Fibroblast of upper back skin (primary cell): Measurements from ENCODE around the gene TTC21A.

ENCODE experiments used
- DNase-seq: peaks from one replicate; pipeline ENCODE4 v3.0.0-alpha.2; 2013

The TTC21A gene

DNA sequence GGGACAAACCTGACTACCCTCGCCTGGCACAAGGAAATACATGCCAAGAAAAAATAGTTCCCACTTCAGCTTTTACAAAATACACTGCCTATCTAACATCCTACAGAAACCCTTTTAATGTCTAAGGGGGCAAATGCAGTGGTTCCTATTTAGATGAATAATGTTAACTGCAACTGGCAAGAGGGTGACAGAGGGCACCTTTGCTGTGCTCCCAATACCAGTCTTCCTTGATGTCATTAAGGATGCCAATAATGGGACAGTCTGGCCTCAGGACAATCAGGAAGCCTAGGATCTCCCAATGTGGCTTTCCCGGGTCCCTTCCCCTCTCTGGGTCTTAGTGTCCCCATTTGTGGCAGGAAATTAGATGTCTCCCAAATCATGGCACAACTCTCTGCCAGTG, 32.0 kb downstream of the TTC21A start:
- no peak for DNase-seq

DNA sequence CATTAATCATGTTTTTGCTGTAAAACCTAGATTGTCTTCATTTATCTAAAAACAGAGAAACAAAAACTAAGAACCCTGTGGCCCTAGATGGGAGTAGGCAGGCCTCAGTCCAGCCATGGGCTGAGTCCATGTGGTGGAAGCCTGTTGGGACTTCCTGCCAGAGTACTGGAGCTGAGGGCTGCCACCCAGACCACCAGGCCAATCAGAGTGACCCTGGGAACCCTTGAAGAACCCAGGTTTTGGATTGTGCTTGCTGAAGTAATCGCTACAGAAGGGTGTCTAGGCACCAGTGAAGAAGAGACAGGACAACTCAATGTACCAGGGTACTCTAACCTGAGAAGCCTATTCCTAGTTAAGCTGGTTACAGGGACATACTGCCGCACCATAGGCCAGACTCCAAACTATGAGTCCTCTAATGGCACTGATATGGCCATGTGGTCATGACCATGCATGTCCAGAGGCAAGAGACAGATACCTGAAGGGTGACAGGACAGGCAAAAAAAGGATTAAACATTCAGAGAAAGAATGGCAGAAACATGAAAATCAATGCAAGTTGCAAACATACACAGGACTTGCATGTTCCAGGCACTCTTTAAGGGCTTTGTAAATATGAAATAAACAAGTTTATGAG, 33.0 kb downstream of the TTC21A start:
- no peak for DNase-seq

DNA sequence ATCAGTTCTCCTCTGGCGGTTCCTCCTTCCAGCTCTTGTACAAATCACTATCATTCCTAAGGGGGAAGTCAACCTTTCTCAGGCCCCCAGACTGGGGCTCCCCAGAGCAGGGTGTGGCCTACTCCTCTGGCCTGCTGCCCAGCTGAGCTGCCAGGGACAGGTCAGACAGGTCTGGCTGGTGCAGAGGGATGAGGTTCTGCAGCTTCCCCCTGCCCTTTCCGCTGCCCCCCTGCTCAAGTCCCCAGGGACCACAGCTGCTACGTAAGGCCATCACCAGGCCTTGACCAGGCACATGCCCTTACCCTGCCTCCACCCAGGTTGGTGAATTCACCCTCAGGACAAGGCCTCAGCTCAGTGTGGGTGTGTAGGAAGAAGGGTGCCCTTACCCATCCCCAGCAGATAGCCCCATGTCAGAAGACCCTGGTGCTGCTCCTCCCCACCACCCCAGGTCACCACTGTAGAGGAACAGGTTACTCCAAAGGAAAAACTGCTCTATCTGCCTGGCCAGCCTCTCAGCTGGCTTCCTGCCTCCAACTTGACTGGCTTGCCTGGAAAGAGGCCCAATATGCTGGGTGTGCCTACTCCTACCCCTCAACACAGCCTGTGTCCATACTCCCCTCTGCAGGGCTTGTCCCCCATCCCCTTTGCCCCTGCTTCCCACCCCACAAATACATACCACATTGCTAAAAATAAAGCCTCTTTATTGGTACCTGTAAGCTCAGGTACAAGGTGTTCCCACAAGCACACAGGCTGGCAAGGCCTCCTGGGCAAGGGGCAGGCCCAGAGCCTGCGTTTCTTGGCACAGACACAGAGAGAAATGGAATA, 33.9 kb downstream of the TTC21A start:
- DNase-seq, result peak; percentile 50

DNA sequence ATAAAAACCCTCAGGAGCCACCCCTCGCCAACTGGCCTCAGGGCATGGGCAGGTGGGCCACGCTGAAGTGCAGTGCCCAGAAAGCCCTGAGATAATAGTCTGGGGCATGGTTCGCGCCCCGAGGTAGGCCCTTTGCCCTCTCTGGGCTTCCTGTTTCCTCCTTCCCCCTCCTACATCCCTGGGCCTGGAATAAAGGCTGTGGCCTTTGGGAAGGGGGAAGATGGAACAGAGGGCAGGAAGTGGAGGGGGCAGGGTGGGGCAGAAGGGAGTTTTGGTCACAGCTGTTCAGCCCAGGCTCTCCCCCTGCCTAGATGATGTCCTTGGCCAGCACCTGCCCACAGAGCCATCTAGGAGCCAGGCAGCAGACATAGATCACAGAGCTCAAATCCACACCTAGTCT, 34.6 kb downstream of the TTC21A start:
- no peak for DNase-seq

DNA sequence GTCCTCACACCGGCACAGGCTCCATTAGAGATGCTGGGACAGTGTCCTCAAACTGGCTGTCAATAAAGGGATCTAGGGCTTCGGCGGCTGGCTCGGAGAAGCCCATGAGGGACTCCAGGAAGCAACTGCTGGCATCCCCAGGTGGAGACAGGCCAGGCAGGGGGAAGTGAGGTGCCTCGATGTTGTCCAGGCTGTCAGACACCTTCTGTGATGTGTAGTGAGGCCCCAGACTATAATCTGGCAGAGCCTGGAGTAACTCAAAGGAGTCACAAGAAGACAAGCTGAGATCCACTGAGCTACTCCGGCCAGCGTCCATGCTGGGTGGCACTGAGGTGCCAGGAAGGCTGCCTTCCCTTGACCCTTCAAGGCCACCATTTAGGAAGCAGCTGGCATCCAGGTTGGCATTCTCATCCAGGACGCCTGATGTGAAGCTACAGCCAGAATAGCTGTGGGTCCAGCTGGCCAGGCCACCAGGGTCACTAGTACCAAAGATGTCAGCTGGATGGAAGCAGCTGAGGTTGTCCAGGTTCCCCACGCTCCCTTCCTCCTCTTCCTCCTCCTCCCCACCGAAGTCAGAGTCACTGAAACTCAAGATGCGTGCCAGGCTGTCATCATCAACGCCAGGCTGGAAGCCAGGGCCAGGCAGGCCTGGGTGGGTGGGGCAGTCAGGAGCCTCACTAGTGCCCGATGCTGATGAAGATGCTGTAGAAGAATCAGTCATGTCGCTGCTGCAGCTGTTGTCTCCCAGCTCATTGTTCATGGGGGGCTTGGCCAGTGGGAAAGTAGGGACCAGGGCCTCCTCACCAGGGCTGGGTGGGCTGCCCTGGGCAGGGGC, 35.8 kb downstream of the TTC21A start:
- no peak for DNase-seq

DNA sequence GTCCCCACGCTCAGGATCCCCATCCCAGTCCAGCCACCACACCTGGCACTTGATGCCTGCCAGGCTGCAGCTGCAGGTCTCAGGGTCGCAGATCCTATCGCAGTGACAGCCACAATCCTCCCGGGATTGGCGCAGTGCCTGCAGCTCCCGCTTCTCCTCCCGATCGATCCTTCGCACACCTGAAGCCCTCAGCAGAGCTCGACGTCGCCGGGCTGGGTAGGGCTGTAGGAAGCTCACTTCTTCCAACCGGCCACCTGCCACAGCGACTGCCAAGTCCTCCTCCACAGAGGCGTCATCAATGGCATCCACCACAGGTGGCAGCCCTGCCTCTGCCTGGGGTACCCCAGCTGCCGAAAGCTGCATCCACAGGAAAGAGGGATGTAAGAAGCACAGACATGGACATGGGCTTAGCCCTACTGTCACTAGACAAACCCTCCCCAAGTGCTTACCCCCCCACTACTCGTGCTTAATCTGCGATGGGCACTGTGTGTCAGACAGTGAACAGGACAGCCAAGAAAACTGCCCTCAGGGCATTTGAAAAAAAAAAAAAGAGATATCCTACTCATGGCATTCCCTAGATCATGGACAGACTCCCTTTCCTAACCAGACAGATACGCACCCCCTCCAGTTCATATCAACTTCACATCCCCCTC, 36.7 kb downstream of the TTC21A start:
- no peak for DNase-seq

DNA sequence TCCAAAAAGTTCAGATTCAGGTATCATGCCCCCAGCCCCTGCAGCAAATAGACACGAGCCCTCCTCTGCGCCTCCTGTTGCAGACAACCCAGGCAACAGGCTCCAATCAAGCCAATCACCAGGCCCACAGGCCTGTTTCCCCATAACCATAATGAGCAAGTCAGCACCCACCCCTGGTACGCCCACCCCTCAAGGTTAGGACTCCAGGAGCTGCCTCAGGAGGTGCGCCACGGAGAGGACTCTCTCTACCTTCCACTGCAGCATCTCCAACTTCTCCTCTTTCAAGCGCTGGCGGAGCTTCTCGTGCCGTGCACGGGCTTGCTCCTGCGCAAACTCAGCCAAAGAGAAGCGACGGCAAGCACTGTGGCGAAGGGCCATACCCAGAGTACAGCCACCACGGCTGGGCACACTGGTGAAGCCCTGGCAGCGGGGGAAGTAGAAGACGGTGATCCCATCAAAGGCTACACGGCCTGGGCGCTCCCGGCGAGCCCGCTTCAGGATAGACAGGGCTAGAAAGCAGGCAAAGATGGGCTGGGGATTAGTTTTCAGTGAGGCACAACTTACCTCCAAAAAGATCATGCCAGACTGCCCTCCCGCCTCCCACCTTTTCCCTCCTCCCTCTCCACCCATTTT, 37.4 kb downstream of the TTC21A start:
- DNase-seq, result no peak

DNA sequence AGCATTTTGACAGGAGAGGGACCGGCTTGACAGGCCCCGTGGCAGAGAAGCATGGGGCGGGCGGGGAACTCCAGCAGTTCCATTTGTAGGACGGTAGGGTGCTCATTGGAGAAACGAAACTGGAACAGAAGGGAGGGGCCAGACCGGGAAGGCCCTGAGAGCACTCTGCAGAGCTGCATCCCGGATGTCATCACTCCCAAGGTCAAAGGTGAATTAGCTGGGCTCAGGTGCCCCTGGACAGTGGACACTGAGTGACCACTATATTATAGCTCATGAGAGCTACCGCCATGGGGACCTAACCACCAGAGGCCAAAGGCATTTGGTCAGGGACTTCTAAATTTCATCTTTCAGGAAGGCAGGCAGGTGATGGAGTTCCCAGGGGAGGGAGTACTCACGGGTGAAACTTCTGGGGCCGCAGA, 38.6 kb downstream of the TTC21A start:
- DNase-seq, result no peak

DNA sequence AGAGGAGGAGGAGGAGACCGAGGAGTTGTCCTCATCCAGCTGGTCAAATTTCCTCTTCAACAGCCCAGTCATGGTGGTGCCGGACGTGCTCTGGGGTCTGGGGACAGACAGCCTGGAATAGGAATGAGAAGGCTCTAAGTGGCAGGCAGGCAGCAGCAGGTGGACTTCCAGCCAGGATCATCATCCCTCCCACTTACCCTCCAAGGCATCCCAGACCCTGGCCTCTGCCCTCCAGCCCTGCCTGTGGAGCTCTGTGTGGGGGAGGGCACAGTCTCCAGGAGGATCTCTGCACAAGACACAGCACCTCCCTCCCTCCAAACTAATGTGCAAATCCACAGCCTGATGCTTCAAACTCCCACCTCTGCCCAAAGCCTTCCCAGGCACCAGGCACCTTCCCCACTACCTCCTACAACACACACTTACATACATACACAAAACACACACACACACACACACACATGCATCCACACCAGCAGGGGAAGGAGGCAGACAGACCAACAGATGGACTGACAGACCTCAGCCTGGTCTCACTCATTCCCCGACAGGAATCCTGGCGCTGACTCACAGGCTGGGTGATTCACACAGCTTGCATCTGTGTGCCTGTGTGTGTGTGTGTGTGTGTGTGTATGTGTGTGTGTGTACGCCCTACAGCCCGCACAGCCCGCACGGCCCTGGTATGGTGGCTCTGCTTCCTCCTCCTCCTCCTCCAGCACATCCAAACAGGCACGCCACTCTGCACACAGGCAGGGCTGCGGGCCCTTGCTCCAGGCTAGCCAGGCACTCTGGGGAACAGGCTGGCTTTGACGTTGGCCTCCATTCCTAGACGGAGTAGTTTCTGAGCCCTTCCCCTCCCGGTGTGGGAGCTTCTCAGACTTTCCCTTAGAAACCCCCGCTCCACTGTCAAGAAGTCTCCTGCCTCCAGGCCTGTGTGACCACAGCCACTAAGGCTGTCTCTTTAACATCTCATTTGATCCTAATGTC, 39.4 kb downstream of the TTC21A start:
- peak; percentile 99 for DNase-seq

DNA sequence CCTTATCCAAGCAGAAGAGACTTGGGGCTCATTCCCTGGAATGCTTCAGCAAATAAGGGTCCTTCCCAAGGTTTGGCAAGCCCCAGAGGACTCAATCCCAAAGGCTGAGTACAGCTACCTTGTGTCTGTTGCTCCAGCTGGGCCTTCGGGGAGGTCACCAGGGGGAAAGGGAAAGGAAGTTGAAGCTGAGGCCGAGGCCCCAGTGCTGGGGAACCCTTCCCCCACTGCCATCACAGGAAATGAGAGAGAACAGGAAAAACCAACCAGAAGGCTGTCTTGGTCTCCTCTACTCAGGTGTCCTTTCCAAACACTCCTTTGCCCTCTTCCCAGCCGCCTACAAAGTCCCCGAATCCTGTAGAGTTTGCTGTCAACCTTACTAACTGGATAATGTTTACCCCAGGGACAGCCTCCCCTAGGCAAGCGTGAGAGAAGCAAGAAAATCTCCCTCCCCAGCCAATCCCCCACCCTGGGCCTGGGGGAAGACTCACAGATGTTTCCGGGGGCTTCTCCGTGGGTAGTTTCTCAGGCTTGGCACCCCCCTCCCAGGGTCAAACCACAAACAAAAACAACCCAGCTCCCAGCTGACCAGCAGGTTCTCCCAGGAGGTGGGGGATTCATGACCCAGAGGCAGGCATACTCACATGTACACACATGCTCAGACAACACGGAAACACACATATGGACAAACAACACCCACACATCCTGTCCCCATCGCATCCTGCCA, 40.4 kb downstream of the TTC21A start:
- DNase-seq, result peak; percentile 74

DNA sequence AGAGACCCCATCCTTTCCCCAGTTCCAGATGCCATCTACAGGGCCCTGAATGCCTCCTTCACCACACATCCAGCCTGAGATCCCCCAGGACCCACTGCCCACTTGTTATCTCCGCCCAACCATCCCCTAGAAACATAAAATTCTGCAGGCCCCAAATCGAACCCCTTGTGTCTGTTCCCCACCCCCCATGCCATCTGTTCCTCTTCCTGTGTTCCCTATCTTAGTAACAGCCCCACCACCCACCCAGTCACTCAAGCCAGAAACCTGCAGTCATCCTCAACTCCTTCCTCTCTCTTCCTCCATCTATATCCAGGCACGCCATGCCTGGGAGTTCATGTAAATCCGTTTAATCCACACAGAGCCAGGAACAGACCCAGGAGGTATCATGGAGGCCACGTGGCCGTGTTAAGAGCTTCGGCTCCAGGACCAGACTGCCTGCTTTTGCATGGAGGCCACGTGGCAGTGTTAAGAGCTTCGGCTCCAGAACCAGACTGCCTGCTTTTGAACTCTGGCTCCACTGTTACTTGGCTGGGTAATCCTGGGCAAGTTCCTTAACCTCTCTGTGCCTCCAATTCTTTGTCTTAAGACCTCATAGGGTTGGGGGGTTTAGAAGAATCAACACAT, 41.1 kb downstream of the TTC21A start:
- peak; percentile 39 for DNase-seq

DNA sequence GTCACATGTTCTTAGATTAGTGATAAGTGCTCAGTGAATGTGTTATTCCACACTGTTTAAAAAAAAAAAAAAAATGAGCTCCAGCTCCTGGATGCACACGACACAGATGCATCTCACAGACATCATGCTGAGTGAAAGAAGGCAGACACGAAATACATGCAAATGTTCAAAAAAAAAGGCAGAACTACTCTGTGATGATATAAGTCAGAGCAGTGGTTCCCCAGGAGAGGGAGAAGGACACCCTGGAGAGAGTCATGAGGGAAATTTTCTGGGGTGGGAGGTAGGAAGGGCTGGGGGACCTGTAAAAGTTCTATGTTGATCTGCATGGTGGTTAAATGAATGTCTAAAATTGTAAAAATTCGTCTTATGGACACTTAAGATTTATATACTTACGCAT, 41.6 kb downstream of the TTC21A start:
- no peak for DNase-seq

DNA sequence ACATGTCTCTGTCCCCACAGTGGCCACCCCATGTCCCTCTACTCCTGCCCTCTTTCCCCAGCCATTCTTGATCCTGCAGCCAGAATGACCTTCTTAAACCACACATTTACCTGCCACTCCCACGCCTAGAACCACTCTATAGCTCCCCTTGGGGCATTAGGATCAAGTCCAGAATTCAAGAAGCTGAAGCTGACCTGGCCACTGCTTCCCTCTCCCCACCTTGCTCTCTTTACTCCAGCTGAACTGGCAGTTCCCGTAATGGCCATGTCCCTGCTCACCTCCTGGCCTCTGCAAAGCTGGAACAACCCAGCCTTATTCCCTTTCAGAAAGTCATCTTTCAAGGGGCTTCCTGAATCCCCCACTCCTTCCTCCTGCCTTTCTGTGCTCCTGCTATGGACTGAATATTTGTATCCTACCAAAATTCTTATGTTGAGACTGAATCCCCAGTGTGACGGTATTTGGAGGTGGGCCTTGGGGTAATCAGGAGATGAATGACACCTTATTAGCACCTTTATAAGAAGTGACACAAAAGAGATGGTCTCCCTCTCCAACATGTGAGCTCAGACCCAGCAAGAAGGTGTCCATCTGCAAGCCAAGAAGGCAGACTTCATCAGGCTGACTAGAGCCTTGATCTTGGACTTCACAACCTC, 42.1 kb downstream of the TTC21A start:
- no peak for DNase-seq

DNA sequence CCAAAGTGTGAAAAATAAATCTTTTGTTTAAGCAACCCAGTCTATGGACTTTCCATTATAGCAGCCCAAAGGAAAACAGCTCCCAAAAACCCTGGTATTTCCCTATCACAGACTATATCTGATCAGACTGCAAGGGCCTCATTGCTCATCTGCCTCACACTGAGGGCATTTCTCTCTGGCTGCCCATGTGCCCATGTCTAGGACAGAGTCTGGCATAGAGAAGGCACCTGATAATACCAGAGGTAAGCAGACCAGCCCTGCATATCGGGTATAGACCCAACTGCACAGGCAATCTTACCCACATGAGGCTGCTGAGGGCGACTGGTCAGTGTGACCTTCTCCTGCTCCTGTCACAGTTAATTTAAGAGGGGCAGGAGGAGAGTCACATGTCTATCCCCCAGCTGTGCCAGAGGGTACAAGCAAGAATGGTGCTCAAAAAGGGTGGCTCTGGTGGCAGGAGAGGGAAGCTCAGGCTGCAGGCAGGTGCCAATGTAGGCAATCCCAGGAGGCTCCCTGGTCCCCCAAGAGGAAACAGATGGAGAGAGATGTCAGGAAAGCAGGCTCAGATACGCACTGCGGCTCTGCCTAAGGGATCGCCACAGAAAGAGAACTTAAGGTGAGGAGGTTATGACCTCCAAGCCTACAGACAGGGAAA, 42.8 kb downstream of the TTC21A start:
- no peak for DNase-seq

DNA sequence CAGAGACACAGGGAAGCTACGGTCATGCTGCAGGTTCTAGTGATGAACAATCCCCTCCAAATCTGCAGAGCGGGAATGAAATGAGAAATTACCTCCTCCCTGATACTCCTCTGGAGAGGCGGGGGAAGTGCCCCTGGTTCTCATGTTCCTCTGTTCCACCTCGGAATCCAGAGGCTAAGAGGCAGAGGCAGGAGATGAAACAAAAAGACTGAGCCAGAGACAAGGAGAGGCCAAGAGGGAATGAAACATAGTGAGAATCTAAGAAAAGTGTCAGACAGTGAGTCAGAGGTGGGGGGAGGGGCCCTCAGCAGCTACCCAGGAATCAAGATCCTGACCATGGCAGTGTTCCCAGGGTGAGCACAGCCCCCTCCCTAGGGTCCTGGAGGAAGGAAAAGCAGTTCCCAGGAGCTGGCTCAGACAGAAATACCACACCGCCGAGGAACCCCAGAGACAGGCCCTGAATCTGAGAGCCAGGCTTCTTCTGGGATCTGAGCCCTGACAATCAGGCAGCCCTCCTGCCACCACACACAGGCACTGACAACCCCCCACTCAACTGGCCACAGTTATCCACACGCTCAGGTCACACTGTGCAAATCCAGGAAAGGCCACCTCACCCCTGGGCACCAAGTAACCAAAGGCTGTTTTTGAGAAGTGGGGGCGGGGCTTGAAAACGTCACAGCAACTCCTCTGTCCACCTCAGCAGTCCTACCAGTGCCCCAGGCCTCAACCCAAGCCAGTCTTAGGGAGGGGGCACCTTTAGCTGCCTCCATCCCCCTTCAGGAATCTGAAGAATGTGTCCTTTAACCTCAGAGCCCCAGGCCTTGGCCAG, 43.5 kb downstream of the TTC21A start:
- DNase-seq, result peak; percentile 100

DNA sequence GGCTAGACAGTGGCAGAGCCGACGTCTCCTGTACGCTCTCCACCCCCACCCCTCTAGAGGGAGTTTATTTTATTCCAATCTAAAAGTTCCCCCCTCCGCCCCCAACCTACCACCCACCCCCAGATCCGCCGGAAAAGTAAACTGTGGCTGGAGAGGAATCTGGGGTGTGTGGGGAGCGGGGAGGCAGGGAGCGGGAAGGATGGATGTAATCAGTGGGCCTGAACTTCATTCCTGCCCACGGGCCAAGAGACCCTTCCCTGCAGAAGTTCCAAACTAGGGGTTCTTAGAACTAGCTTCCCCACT, 46.4 kb downstream of the TTC21A start:
- no peak for DNase-seq

DNA sequence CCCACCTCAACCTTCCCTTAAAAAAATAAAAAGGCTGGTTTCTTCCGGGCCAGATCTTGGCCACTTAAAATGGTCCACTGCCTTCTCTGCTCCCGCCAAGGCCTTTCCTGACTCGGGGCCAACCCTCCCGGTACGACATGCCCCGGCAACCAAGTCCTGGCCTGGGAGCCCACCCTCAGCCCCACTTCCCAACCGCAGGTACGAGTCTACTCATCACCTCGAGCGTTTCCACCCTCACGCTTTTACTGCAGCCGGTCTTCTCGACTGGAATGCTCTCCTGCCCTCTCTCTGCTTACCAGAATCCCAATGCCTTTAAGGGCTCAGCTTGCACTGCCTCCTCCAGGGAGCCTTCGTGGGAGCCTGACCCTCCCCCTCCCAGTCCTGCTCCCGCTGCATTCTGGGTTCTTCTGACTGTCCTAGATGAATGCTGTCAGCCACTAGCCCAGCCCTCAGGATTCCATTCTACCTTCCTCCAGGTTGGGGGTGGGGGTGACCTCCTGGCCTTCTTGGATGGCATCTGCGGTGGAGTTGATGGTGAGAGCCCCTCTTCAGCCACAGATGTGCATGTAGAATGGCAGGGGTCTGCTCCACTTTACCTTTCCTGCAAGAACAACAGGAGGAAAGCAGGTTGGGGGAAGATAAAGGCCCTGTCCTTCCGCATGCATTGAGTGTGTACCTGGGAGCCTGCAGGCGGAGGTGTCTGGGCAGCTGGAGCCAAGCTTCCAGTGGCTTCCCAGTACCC, 47.0 kb downstream of the TTC21A start:
- peak; percentile 43 for DNase-seq

DNA sequence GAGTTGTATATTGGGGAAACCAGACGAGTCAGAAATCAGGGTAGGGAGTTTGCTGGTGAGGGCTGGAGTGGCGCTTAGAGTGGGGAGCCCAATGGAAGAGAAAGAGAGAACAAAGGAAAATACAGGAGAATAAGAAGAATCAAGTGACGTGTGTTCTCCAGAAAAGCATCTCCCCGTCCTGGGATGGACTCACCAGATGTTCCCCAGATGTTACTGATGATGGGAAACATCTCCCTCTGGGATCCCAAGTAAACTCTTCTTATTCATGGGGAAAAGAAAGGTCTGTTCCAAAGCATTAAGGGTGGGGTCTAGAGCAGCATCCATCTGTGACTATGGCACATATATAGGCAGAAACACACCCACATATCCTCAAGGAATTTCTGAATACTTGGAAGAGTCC, 48.9 kb downstream of the TTC21A start:
- peak; percentile 33 for DNase-seq
